OCI-LY7 (cell line): ENCODE data around the gene NAPB.

ENCODE experiments used
- CTCF ChIP-seq: fragments of 200-600 bp; sonication (generic); conservative IDR thresholded peaks from 2 replicates; pipeline ENCODE4 v1.5.1; 2014; ENCODE audit warnings: mild to moderate bottlenecking, antibody characterized with exemption, low read length, moderate library complexity, mixed read lengths
- EZH2phosphoT487 ChIP-seq: fragments of 200-600 bp; sonication (generic); IDR thresholded peaks from 2 replicates; pipeline ENCODE4 v1.6.1; 2018; ENCODE audit warnings: low read depth, borderline replicate concordance, mild to moderate bottlenecking, mixed run types, antibody characterized with exemption, low read length, moderate library complexity, mixed read lengths

- TF ChIP-seq CTCF (no peak), EZH2phosphoT487 (no peak)
These were observed 27.1 kb downstream of the NAPB start for GRCh38 chr20:23393996-23394775.
